B cell (primary cell): ENCODE results near the gene ATXN7L3. TPM values are rescaled to one million over a fixed set of nuclear protein-coding genes. Genes with fewer than 3 reads are reported as not detected.

Experiments
- ATAC-seq: fragments of 200-7000 bp; cut with Tn5 transposase; one replicate; pipeline ENCODE4 v1.10.0; 2021; ENCODE audit warnings: low read depth, mild to moderate bottlenecking, moderate number of reproducible peaks, moderate library complexity
- CTCF ChIA-PET: fragments of 350-600 bp; sonication (Branson Sonifier 250); formaldehyde crosslinking; loops from one replicate; lab custom pipeline; 2021; ENCODE audit warnings: antibody characterized with exemption, inconsistent platforms; lab: Charles Lee
- POLR2A ChIA-PET: fragments of 350-600 bp; sonication (Branson Sonifier 250); formaldehyde crosslinking; loops from one replicate; lab custom pipeline; 2021; ENCODE audit warnings: antibody characterized with exemption; lab: Charles Lee
- DNase-seq: peaks from one replicate; pipeline ENCODE4 v3.0.0; 2013
- H2AFZ ChIP-seq: 2 replicates; pipeline ENCODE4 v1.6.1; 2012; ENCODE audit warnings: mild to moderate bottlenecking, low read depth, low read length; ENCODE audit not compliant: insufficient read depth, poor library complexity, severe bottlenecking
- H3K27ac ChIP-seq, 2 donors: 1 replicate in 1 of 2; 2 replicates in 1 of 2; pipeline ENCODE4 v1.5.1; 2012 to 2013; ENCODE audit warnings: low read length in 2 of 2, mild to moderate bottlenecking in 2 of 2, moderate library complexity in 1 of 2
- H3K27me3 ChIP-seq, 4 experiments: fragments of 200-600 bp in 1 of 4; sonication (generic) in 1 of 4; replicated peaks in 1 of 4; 1 replicate in 2 of 4; 2 replicates in 2 of 4; pipeline versions ENCODE4 v1.6.1 to v1.7.0; 2013 to 2016; ENCODE audit warnings: low read length in 3 of 4, mild to moderate bottlenecking in 2 of 4, mixed read lengths in 1 of 4, moderate library complexity in 1 of 4; ENCODE audit not compliant: insufficient read depth in 4 of 4, control insufficient read depth in 3 of 4; ENCODE audit errors: control extremely low read depth in 1 of 4
- H3K36me3 ChIP-seq, 2 experiments: replicated peaks in 1 of 2; 1 replicate in 1 of 2; 2 replicates in 1 of 2; pipeline versions ENCODE4 v1.6.1 to v1.7.1; 2013; ENCODE audit warnings: low read length in 1 of 2; ENCODE audit not compliant: insufficient read depth in 2 of 2, control insufficient read depth in 1 of 2; ENCODE audit errors: control extremely low read depth in 1 of 2, extremely low read depth in 1 of 2
- H3K4me1 ChIP-seq, 2 donors: fragments of 200-600 bp in 1 of 2; sonication (generic) in 1 of 2; 1 replicate in 1 of 2; 2 replicates in 1 of 2; pipeline versions ENCODE4 v1.5.1 to v1.6.1; 2013 to 2017; ENCODE audit warnings: low read length in 2 of 2; ENCODE audit not compliant: control insufficient read depth in 2 of 2, insufficient read depth in 2 of 2
- H3K4me2 ChIP-seq: replicated peaks from 2 replicates; pipeline ENCODE3; 2012; ENCODE audit warnings: mild to moderate bottlenecking, low read depth, low read length; ENCODE audit not compliant: poor library complexity, severe bottlenecking
- H3K4me3 ChIP-seq, 5 experiments: fragments of 200-600 bp in 1 of 5; sonication (generic) in 1 of 5; 1 replicate in 3 of 5; 2 replicates in 2 of 5; pipeline versions ENCODE4 v1.5.1 to v1.7.0; 2011 to 2016; ENCODE audit warnings: low read length in 4 of 5, mild to moderate bottlenecking in 4 of 5, low read depth in 2 of 5, control low read depth in 1 of 5, moderate library complexity in 1 of 5; ENCODE audit not compliant: insufficient read depth in 1 of 5; ENCODE audit errors: control extremely low read depth in 1 of 5, extremely low read depth in 1 of 5
- H3K79me2 ChIP-seq: fragments of 200-600 bp; sonication (generic); one replicate; pipeline ENCODE4 v1.6.0; 2016; ENCODE audit warnings: low read length; ENCODE audit not compliant: control insufficient read depth, insufficient read depth
- H3K9ac ChIP-seq: fragments of 200-600 bp; sonication (generic); 2 replicates; pipeline ENCODE4 v1.6.1; 2017; ENCODE audit warnings: mild to moderate bottlenecking, low read length, moderate library complexity
- H3K9me3 ChIP-seq, 3 donors: one replicate each; pipeline versions ENCODE4 v1.6.1 to v1.7.1; 2013; ENCODE audit warnings: low read length in 2 of 3; ENCODE audit not compliant: control insufficient read depth in 2 of 3, insufficient read depth in 1 of 3; ENCODE audit errors: control extremely low read depth in 1 of 3
- H4K20me1 ChIP-seq: 2 replicates; pipeline ENCODE4 v1.6.0; 2012; ENCODE audit warnings: mild to moderate bottlenecking, low read length; ENCODE audit not compliant: insufficient read depth, control insufficient read depth, poor library complexity, severe bottlenecking
- H3K27ac Mint-ChIP-seq: one replicate; pipeline ENCODE4 v1.8.0; 2021; ENCODE audit warnings: mixed read lengths
- H3K27me3 Mint-ChIP-seq: one replicate; pipeline ENCODE4 v1.8.0; 2021; ENCODE audit warnings: mixed read lengths
- H3K4me1 Mint-ChIP-seq: one replicate; pipeline ENCODE4 v1.8.0; 2021; ENCODE audit warnings: mixed read lengths
- H3K4me3 Mint-ChIP-seq: one replicate; pipeline ENCODE4 v1.8.0; 2021; ENCODE audit warnings: mixed read lengths
- H3K9me3 Mint-ChIP-seq: one replicate; pipeline ENCODE4 v1.8.0; 2022; ENCODE audit warnings: mixed read lengths; ENCODE audit not compliant: insufficient read depth
- CTCF ChIP-seq: fragments of 200-600 bp; IDR thresholded peaks from one replicate; pipeline ENCODE4 v1.8.0; 2022; ENCODE audit warnings: antibody characterized with exemption, mild to moderate bottlenecking
- EZH2 ChIP-seq: IDR thresholded peaks from 2 replicates; pipeline ENCODE4 v1.6.1; 2012; ENCODE audit warnings: borderline replicate concordance, low read depth, mild to moderate bottlenecking, moderate library complexity, low read length; ENCODE audit not compliant: insufficient read depth, poor library complexity, severe bottlenecking
- WGBS: methylation state at CpG from one replicate; pipeline ENCODE4 v1.1.5; 2013; ENCODE audit warnings: missing lambda C conversion rate; ENCODE audit not compliant: insufficient coverage; 5-methylcytosine and 5-hydroxymethylcytosine counted together
- intact Hi-C: fragments of 100-400 bp; cut with micrococcal nuclease; formaldehyde crosslinking; loops from one replicate; pipeline ENCODE4 v1.10.0; 2022
- polyA plus RNA-seq: library from polyadenylated mRNA; depleted of rRNA; stranded (reverse); fragments of >200 nt; gene quantifications from 2 replicates; pipeline ENCODE4 v1.2.3, GENCODE V29; 2012
- total RNA-seq, 2 donors: library from RNA; stranded (reverse); fragments of 120-200 nt in 1 of 2; gene quantifications; 1 replicate in 1 of 2; 2 replicates in 1 of 2; pipeline versions ENCODE4 v1.2.3 to v1.2.4, GENCODE V29; 2013 to 2022

ATXN7L3 gene
- total and polyA plus RNA-seq, 2 donors (not counting 1 experiment from before 2014, with no cell fraction given), result 63.6 to 107 TPM

GRCh38 chr17:44205962-44206824, 6.5 kb upstream of the ATXN7L3 start:
- peak overlapping the region; percentile 27 for H3K27ac Mint-ChIP-seq
- no peaks in the 10 kb centered on the region for H3K27me3 Mint-ChIP-seq
- Histone ChIP-seq H3K4me3 (no peak overlapping the region), H3K4me1 (peaks cover 24 to 34% of the 10 kb centered on the region in 2 donors), H3K27me3 (no peaks in the 10 kb centered on the region), H3K9me3 (no peaks in the 10 kb centered on the region), H4K20me1 (peaks cover 33% of the 10 kb centered on the region), H3K79me2 (peaks cover 21% of the 10 kb centered on the region), H3K27ac (no peak overlapping the region), H3K36me3 (peaks cover 0 to 45% of the 10 kb centered on the region in 2 experiments), H2AFZ (no peak overlapping the region), H3K4me2 (no peak overlapping the region), H3K9ac (no peak overlapping the region)
- ChIA-PET POLR2A (no interaction called here), CTCF (interaction anchor here (0.7 to 3.5 kb wide), 9 partner anchors 10 to 154 kb away, joined by 3 to 15 read pairs (median 3); partner anchors contain the start of genes GRN and SLC25A39)
- intact Hi-C loops, result no loop called here
- ATAC-seq, result no peak
- WGBS, result 79% methylated on average over 6 of the region's 13 CpGs
- no peak overlapping the region for H3K4me3 Mint-ChIP-seq
- H3K4me1 Mint-ChIP-seq, result peaks cover 34% of the 10 kb centered on the region
- no peaks in the 10 kb centered on the region for H3K9me3 Mint-ChIP-seq
- no peak for DNase-seq
- TF ChIP-seq CTCF (no peak), EZH2 (no peak)

GRCh38 chr17:44204441-44204882, 4.8 kb upstream of the ATXN7L3 start:
- Histone ChIP-seq H3K9ac (no peak overlapping the region), H3K4me1 (peaks cover 18 to 26% of the 10 kb centered on the region in 2 donors), H3K4me3 (no peak overlapping the region), H3K4me2 (no peak overlapping the region), H3K9me3 (no peaks in the 10 kb centered on the region), H2AFZ (no peak overlapping the region), H3K36me3 (peaks cover 0 to 32% of the 10 kb centered on the region in 2 experiments), H4K20me1 (peaks cover 18% of the 10 kb centered on the region), H3K27me3 (no peaks in the 10 kb centered on the region), H3K79me2 (peaks cover 7% of the 10 kb centered on the region), H3K27ac (peak overlapping the region in 1 of 2 donors; percentile 48)
- no peak for TF ChIP-seq CTCF
- no peak for TF ChIP-seq EZH2
- WGBS, result 83% methylated on average over 2 of the region's 5 CpGs
- H3K27ac Mint-ChIP-seq, result peak overlapping the region; percentile 15
- CTCF ChIA-PET, result interaction anchor here (1.0 to 4.6 kb wide), 12 partner anchors 10 to 159 kb away, joined by 3 to 44 read pairs (median 7); partner anchors contain the start of genes FAM171A2, GRN, SLC25A39 and TMUB2
- ATAC-seq (no peak), DNase-seq (no peak)
- intact Hi-C loops, result no loop called here
- no peaks in the 10 kb centered on the region for H3K9me3 Mint-ChIP-seq
- peaks cover 32% of the 10 kb centered on the region for H3K4me1 Mint-ChIP-seq
- no peaks in the 10 kb centered on the region for H3K27me3 Mint-ChIP-seq
- POLR2A ChIA-PET, result interaction anchor here (0.6 to 8.9 kb wide), 4 partner anchors 14 to 143 kb away, joined by 3 to 100 read pairs (median 4); partner anchors contain the start of gene UBTF
- no peak overlapping the region for H3K4me3 Mint-ChIP-seq
